NCI-H2107 treated with DMSO at 0.1 percent for 48 hours (cell line): ENCODE measurements around the gene SLC4A4.

Experiments
- DNase-seq: peaks from one replicate; lab custom pipeline; 2025; ENCODE audit not compliant: unreplicated experiment; lab: John Stamatoyannopoulos, UW

The SLC4A4 gene

GRCh38 chr4:71532407-71532806 lies 193.6 kb downstream of the SLC4A4 start:
- no peak for DNase-seq

- DNase-seq: no peak
These were observed 194.3 kb downstream of the SLC4A4 start for GRCh38 chr4:71533121-71533520.

DNA sequence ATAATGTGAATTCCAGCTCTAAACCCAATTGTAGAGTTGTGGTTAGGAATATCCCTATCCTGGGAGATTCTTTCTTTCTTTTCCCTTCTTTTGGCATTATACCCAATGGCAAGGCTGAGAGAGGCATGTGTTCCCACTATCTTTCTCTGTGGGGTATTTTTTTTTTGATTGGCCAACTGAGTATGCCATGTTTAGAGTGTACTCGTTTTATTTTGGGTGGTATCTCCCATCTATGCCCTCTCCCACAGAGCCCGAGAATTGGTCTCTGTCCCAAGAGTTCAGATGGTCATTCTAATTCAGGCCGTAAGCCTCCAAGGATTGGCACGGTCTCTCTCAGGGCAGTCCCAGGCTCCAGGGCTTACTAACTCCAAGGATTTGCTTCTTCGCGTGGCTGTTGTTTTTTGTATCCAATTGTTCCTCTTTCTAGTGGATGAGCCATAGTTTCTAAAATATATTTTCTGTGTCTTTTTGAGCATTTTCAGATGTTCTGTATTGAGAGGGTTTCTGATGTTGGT lies 198.8 kb downstream of the SLC4A4 start:
- no peak for DNase-seq

DNA sequence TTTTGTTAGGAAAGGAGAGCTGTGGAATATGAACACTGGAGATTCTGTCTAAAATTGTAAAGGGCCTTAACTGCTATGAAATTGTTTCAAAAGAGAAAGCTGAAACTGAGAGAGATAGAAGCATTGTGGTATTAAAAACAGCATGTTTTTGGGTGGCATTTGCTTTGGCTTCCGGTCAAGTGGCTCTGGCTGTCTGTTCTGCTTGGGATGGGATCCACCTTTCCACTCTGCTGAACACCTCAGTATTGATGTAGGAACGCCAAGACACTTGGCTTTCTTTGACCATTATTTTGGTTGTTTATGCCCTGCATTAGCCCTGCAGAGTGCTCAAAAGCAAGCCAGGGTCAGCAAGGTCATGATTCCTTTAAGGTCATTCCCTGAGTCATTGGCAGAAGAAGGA lies 199.7 kb downstream of the SLC4A4 start:
- no peak for DNase-seq

DNA sequence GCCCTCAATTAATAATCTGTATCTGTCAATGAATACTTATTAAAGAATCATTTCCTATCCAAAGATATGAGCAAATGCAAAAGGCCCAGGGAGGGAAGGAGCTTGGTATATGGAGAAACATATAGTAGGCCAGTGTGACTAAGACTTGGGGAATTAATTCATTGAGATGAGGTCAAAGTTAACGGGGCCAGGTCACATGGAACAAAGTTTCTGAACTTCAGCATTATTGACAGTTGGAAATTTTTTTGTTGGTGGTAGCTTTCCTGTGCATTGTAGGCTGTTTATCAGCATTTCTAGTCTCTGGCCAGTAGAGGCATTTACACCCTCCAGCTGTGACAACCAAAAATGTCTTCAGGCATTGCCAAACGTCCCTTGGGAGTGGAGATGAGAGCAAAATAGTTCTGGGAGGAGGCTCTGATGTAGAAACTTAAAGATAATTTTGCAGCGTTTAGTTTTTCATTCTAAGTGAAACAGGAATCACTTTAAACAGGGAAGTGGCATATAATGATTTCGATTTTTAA lies 202.0 kb downstream of the SLC4A4 start:
- DNase-seq: no peak

DNA sequence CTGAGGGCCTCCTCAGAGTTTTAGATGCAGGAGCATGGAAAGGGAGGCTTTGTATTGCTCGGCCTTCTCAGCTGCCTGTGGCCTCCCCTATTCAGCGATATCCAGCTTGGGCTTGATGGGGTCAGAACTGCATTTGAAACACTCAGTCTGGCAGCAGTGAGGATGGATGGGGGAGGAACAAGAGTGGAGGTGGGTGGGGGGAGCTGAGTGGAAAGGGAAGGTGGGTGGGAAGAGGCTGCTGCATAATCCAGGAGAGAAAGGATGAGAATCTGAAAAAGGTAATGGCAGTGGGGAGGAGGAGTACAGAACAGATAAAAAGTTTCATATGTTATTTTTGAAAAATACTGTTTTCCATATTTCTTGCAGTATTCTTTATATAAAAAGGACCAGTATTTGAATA lies 202.7 kb downstream of the SLC4A4 start:
- DNase-seq: no peak

DNA sequence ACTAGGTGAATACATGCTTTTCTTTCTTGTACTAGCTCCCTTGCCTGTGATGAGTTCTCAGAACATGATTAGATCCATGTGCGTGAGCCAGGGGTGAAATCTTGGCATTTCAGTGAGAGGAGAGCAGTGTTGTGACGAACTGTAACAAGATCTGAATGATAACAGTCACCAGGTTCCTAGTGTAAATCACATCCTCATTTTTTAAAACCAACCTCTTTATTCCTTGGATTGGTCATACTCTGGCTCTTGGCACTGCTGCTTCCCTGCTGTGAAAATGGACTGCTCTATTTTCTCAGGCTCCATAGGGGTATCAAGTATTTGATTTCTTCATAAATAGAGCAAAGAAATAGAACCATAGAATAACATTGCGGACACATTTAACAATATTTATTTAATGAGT lies 206.3 kb downstream of the SLC4A4 start:
- DNase-seq: peak; percentile 34

GRCh38 chr4:71549516-71550160 lies 210.8 kb downstream of the SLC4A4 start:
- no peak for DNase-seq

DNA sequence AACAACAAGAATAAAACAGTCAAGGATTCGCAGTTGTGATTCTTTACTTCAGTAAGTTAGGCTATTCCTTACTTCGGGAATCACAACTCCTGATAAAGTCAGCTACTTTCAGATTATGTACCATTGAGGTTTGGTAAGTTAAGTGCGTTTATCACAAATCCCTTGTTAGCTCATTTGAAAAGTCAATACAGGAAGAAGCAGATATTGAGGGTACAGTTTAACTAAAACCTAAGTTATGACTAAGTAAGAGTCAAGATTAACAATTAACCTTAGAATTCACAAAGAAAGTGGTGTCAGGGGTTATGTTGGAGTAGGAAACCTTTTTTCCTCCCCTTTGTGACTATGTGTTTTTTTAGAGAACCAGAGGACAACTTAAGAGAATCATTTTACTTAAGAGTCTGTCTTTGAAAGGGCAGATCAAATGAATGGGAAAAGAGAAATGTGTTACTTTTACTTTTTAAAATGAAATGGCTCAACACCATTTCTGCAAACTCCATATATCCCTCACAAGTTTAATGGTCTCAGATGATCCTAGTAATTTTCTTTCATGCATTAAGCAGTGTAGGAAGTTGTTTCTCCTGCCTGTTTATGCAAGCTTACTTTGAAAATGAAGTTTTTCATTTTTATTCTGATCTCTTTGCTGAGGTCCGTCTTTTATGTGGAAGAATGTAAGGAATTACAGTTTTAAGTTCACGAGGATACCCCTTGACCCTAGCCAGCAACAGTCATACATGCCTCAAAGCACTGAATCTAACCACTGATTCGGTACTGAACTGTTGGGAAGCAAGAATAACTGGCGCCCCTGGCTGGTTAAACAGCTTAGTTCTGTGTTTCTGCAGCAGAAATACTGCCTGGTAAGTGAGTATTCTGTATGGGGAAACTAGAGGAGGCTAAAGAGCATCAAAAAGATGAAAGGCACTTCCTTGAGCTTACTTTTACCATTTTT lies 211.7 kb downstream of the SLC4A4 start:
- no peak for DNase-seq

DNA sequence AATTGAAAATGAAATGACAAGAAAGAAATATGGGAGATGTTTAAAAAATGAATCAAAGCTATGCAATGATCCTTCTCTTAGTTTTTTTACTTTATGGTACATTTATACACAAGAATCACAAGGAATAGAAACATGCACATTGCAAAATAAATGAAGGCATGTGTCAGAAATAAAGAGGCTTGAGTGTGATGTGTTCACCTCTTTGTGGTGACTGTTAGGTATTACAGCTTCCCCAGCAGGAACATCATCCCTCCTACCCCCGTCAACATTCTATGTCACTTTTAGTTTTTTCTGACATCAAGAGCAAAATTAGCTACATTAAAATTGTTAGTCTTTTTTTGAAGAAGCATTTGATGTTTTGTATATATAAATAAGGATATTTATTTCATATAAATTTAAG lies 214.8 kb downstream of the SLC4A4 start:
- DNase-seq: peak; percentile 1

DNA sequence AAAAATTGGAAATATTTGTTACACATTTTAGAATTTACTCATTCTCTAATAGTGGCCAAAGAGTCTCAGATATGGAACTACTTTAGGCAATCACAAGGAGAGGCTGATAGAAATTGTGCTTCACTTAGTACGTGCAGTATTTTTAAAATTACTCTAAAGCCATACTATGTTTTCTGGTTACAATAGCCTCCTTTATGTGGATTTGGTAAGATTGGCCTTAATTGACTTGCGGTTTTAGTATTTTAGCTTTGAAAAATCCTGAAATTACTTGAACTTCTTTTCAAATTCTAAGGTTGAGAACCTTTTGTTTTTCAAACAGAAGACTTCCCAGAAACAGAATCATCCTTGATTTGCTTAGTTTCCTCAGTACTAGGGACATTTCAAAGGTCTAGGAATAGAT lies 215.2 kb downstream of the SLC4A4 start:
- DNase-seq: no peak

- no peak for DNase-seq
These were observed 219.4 kb downstream of the SLC4A4 start for GRCh38 chr4:71558248-71558647.

GRCh38 chr4:71559957-71560571 lies 221.2 kb downstream of the SLC4A4 start:
- no peak for DNase-seq

- no peak for DNase-seq
These were observed 226.0 kb downstream of the SLC4A4 start for GRCh38 chr4:71564775-71565174.

- DNase-seq: no peak
These were observed 228.0 kb downstream of the SLC4A4 start for GRCh38 chr4:71566856-71567255.

DNA sequence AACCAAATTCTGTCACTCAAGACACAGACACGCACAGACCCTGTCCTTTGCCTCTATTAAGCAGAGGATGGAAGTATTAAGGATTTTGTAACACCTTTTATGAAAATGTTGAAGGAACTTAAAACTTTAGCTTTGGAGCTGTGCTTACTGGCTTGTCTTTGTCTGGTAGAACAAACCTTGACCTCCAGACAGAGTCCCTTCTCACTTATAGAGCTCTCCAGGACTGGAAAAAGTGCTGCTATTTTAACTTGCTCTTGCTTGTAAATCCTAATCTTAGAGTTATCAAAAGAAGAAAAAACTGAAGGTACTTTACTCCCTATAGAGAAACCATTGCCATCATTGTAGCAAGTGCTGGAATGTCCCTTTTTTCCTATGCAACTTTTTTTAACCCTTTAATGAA lies 229.3 kb downstream of the SLC4A4 start:
- no peak for DNase-seq

- DNase-seq: no peak
These were observed 231.7 kb downstream of the SLC4A4 start for GRCh38 chr4:71570492-71570891.

GRCh38 chr4:71571346-71571745 lies 232.5 kb downstream of the SLC4A4 start:
- no peak for DNase-seq

DNA sequence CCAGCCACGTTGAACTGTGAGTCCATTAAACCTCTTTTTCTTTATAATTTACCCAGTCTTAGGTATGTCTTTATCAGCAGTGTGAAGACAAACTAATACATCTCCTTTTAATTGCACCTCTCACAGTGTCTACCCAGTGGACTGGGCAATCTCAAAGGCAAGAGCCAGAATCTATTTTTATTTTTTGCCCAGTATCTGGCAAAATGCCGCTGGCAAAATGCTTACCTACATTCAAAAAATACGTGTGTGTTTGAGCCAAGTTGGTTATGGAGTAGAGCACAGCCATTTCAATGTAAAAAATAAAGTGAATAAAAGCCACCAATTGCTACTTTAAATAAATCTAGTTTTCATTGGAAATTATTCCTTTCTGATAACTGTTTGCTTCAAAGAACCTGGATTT lies 245.2 kb downstream of the SLC4A4 start:
- no peak for DNase-seq

DNA sequence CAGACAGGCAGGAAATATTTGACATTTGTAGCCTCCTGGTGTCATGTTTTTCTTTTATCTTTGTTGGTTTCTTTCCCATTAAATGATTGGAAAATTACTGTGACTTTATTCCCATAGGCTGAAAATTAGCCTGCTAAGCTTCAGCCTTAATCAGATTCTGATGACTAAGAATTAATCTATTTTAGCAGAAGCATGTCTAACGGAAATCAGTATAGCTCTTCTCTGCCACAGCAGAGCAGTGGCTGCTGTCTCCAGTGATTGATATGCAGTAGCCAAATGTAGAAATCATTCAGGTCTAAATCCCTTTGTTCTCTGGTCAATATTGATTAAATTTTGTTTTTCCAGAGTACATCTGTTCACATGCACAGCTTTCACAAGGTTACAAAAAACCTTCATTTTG lies 245.8 kb downstream of the SLC4A4 start:
- no peak for DNase-seq

DNA sequence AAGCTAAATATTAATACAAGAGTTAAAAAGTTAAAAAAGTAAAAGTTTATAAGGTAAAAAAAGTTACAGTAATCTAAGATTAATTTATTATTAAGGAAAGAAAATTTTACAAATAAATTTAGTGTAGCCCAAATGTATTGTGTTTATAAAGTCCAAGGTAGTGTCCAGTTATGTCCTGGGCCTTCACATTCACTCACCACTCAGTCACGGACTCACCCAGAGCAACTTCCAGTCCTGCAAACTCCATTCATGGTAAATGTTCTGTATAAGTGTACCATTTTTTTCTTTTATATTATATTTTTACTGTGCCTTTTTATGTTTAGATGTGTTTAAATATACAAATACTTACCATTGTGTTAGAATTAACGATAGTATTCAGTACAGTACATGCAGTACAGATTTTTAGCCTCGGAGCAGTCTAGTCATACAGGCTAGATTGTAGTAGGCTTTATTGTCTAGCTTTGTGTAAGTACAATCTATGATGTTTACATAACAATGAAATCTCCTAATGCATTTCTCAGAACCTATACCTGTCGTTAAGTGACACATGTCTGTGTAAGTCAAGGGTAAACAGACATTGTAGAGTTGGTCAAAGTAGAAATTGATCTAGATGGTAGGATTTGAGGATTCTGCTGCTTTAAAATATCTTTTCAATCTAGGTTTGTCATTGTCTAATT lies 247.4 kb downstream of the SLC4A4 start:
- DNase-seq: no peak
